Ishikawa (cell line): Measurements from ENCODE around the gene CIC.

Experiments used
- CEBPB ChIP-seq: IDR thresholded peaks from 2 replicates; pipeline ENCODE4 v1.6.1; 2012
- EP300 ChIP-seq: IDR thresholded peaks from 2 replicates; pipeline ENCODE4 v1.6.1; 2012; ENCODE audit warnings: borderline replicate concordance
- RAD21 ChIP-seq: IDR thresholded peaks from 2 replicates; pipeline ENCODE4 v1.6.1; 2012; ENCODE audit warnings: low read depth
- TCF12 ChIP-seq: IDR thresholded peaks from 2 replicates; pipeline ENCODE4 v1.6.1; 2012; ENCODE audit warnings: low read depth
- YY1 ChIP-seq: IDR thresholded peaks from 2 replicates; pipeline ENCODE4 v1.6.1; 2012; ENCODE audit warnings: low read depth
- TF ChIP-seq, protein P1 (sequence below): IDR thresholded peaks from 2 replicates; pipeline ENCODE4 v1.6.1; 2012; ENCODE audit warnings: low read depth, mild to moderate bottlenecking
- TF ChIP-seq, protein P2 (sequence below): IDR thresholded peaks from 2 replicates; pipeline ENCODE4 v1.6.1; 2012
- TF ChIP-seq, protein P3 (sequence below): IDR thresholded peaks from 2 replicates; pipeline ENCODE4 v1.6.1; 2012

DNA sequence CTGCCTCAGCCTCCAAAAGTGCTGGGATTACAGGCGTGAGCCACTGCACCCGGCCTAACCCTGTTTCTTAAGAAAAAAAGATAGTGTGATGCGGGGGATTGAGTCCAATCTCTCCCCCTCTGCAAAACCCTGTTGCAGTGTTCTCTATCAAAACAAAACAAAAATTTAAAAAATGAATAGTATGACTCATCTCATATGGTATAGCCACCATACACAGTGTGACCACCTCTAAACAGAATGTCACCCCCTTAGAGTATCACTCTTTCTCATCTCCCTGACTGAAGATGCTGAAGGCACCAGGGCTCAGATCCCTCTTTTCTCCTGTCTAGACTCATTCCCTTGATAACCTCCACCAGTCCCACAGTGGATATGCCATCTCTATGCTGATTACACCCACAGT, 7.3 kb upstream of the CIC start:
- TF ChIP-seq, protein P1, sequence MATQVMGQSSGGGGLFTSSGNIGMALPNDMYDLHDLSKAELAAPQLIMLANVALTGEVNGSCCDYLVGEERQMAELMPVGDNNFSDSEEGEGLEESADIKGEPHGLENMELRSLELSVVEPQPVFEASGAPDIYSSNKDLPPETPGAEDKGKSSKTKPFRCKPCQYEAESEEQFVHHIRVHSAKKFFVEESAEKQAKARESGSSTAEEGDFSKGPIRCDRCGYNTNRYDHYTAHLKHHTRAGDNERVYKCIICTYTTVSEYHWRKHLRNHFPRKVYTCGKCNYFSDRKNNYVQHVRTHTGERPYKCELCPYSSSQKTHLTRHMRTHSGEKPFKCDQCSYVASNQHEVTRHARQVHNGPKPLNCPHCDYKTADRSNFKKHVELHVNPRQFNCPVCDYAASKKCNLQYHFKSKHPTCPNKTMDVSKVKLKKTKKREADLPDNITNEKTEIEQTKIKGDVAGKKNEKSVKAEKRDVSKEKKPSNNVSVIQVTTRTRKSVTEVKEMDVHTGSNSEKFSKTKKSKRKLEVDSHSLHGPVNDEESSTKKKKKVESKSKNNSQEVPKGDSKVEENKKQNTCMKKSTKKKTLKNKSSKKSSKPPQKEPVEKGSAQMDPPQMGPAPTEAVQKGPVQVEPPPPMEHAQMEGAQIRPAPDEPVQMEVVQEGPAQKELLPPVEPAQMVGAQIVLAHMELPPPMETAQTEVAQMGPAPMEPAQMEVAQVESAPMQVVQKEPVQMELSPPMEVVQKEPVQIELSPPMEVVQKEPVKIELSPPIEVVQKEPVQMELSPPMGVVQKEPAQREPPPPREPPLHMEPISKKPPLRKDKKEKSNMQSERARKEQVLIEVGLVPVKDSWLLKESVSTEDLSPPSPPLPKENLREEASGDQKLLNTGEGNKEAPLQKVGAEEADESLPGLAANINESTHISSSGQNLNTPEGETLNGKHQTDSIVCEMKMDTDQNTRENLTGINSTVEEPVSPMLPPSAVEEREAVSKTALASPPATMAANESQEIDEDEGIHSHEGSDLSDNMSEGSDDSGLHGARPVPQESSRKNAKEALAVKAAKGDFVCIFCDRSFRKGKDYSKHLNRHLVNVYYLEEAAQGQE: no peak
- TF ChIP-seq YY1: no peak
- TF ChIP-seq EP300: no peak
- TF ChIP-seq, protein P2, sequence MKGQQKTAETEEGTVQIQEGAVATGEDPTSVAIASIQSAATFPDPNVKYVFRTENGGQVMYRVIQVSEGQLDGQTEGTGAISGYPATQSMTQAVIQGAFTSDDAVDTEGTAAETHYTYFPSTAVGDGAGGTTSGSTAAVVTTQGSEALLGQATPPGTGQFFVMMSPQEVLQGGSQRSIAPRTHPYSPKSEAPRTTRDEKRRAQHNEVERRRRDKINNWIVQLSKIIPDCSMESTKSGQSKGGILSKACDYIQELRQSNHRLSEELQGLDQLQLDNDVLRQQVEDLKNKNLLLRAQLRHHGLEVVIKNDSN: no peak
- TF ChIP-seq, protein P3, sequence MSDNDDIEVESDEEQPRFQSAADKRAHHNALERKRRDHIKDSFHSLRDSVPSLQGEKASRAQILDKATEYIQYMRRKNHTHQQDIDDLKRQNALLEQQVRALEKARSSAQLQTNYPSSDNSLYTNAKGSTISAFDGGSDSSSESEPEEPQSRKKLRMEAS: no peak
- TF ChIP-seq RAD21: no peak
- TF ChIP-seq TCF12: no peak
- TF ChIP-seq CEBPB: no peak
